Activated T-cell treated with anti-CD3 and anti-CD28 coated beads, Interleukin-2, amount 50 U/mL, for 1 hour (primary cell): ENCODE measurements around the gene NET1.
"Not testable (repeated sequence)": the region's sequence is repeated elsewhere in the genome, so short reads cannot be mapped to it uniquely, and the experiment has no call there.

Experiments
- DNase-seq: peaks from one replicate; pipeline ENCODE4 v3.0.0-alpha.2; 2020

The NET1 gene

DNA sequence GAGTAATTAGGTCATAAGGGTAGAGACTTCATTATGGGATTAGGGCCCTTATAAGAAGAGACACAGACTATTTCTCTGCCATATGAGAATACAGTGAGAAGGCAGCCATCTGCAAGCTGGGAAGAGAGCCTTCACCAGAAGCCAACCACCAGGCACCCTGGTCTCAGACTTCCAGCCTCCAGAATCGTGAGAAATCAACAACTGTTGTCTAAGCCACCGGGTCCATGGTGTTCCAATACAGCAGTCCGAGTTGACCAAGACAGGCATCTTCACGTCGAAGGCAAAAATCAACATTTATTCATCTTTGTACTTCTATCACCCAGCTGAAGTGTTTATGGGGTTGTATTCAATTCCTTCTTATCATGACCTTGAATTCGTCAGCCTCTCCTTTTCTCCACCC, 13.0 kb upstream of the NET1 start:
- DNase-seq: no peak

DNA sequence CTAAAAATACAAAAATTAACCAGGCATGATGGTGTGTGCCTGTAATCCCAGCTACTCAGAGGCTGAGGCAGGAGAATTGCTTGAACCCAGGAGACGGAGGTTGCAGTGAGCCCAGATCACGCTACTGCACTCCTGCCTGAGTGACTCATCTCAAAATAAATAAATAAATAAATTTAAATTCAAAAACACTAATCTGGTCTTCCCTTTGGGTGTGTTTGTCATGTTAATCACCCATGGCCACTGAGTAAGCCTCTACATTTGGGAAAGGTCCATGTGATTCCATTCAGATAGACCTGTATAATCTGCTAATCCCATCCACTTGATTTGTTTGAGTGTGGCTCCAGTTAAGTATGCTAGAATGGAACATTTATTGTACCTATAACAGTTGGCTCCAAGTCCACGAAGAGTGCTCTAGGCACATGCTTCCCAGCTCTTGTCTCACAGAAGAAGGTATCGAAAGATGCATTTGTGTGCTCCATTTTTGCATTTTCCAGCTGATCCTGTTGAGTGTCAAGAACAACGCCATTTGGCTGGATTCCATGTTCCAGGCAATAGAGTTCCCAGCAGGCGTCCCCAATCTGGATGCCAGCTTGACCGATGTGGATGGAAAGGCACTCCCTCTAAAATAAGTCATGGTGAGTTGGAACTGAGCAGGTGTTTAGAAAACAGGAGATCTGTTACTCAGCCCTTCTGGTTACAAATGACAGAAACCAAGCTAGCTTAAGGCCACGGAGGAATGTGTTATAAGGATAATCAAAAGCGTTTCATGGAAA, 11.7 kb upstream of the NET1 start:
- DNase-seq: no peak

DNA sequence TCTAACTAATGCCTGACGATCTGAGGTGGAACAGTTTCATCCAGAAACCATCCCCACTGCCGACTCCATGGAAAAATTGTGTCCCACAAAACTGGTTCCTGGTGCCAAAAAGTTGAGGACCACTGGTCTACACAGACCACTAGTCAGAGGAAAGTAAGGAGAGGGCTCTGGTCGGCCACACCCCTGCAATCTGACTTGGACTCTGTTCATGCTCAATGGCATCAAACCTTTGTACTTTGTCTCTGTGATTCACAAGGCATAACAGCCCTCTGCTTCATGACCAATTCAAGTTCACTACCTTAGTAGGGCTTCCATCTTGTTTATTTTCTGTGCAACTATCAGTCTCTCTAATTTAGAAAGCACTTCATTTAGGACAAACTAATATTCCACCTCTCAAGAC, 9.6 kb upstream of the NET1 start:
- no peak for DNase-seq

DNA sequence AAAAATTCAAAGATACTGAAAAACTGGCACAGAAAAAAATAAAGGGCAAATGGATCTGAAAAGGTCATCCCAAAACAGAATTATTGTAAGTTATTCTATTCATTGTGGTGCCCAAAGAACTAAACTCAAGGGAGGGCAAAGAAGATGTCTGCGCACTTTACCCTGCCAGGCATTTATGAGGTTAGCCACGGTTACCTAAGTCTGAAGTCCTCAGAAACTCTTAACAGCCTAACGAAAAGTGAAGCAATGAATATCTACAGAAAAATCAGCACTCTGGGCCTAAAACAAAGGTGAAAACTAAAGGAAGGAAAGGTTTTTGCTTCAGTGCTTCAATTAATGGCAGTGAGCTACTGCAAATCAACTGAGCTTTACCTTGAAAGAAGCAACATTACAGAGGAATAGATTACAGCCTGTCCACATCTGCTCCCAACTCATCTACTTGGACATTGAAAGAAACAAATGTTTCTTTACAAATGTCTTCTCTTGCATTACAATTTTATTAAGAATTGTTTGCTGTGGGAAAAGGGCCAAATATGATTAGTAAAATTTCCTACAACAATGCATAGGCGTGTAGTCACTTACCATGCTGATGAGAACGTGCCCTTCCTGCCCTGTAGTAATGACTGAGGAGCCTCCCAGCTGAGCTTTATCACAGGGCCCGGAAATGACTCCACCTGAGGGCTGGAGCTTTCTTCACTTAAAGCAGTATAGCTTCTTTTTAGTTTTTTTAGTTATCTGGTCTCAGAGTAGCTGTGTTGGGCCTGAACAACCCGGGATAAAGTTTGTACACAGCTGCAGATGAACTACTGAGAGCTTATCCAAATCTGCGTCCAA, 7.9 kb upstream of the NET1 start, which contains the start of gene TUBAL3:
TSS of gene TUBAL3 (minus strand) at position 621 of the 834 bp plus-strand sequence. CDS start at position 585, 36 bp downstream.
- DNase-seq: no peak

DNA sequence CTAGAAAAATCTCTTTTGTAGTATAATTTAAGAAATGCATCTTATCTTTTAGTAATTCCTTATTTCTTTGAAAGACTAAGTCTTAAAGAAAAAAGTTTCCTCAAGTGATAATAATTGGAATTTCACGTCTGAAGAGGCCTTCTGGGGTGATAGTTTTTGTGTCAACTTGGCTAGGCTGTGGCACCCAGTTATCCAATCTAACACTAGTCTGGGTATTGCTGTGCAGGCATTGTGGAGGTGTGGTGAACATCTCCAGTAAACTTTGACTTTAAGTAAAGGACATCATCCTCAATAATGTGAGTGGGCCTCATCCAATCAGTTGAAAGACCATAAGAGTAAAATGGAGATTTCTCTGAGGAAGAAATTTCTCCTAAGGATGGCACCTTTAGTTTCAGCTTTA, 5.4 kb upstream of the NET1 start:
- no peak for DNase-seq

DNA sequence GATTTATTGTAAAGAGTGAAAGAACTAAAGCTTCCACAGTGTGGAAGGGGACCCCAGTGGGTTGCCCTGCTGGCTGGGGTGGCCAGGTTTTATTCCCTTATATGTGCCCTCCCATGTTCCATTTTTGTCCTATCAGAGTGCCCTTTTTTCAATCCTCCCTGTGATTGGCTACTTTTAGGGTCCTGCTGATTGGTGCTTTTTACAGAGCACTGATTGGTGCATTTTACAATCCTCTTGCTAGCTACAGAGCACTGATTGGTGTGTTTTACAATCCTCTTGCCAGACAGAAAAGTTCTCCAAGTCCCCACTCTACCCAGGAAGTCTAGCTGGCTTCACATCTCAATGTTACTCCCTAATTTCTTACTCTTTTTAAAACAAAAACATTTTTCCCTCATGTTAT, 1.6 kb upstream of the NET1 start:
- DNase-seq: not testable (repeated sequence)

DNA sequence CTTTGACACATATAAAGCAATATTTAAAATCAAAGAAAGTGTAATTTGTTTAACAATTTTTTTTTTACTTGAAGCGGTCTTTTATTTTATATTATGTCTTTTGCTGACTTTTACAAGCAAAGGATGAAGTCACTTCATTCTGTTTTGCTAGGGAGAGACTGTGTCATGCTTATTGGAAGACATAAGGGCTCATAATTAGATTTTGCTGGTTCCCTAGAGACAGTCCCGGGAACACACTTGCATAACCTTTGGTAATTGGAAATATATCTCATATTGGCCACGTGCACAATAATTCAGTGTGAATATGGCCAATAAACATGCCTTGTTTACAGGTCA, 448 bp upstream of the NET1 start:
- no peak for DNase-seq

DNA sequence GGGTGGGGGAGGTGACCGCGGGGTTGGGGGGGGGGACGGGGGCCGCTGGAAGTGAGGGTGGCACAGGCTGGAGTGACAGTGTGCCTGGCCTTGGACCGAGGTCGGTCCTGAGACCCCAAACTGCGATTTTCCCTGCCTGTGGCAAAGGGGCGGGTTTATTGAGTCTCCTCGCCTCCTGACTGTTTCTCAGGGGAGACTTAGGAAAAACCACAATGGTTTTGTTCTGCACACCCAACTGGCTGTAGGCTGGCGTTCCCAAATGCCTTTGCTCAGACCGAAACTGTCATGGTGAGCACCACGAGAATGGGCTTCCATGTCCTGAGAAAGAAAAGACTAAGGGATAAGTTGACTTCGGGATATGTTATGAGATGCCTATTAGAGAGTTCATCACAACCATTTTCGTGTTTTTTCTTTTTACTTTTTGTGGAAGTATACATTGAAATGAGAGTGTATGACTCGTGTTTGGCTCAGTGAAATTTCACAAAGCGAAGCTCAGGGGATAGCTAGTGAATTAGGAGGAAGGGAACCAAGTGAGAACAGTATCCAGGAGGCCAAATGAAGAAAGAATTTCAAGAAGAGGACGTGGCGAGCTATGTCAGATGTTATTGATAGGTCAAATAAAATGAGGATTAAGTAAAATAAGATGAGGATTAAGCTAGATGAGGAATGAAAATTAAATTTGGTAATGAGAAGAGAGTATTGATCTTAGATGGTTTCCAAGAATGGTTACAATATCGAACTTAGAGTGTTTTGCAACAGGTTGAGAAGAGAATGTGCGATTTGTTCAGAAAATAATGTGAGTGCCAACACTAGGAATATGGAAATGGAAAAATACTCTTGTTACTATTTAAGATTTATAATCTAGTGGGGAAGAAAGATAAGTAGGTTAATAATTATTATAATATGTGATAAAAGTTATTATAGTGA, 918 bp downstream of the NET1 start:
- DNase-seq: no peak

DNA sequence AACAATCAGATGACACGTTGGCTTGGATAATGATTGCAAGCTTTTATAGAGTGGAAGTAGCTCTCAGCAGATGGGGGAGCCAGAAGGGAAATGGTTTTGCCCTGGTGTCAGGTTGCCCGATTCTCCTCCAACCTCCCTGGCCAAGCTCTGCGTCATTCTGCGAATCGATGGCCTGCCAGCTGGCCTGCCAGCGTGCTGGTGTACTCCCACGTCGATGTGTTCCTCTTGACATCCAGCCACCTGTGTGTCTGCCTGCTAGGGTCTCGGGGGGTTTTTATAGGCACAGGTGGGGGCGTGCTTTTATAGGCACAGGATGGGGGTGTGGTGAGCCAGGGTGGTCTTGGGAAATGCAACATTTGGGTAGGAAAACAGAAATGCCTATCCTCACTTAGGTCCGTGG, 4.6 kb downstream of the NET1 start:
- DNase-seq: no peak

DNA sequence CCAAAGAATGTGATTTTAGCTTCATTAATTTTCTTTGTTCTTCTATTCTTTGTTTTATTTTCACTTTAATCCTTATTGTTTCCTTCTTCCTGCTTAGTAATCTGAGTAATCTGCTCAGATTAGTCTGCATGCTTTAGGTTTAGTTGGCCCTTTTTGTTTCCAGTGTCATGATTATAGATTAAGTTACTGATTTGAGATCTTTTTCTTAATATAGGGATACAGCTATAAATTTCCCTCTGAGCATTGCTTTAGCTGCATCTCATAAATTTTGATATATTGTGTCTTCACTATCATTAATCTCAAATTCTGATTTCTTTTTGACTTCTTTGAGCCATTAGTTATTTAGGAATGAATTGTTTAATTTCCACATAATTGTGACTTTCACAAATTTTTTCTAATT, 6.2 kb downstream of the NET1 start:
- no peak for DNase-seq

DNA sequence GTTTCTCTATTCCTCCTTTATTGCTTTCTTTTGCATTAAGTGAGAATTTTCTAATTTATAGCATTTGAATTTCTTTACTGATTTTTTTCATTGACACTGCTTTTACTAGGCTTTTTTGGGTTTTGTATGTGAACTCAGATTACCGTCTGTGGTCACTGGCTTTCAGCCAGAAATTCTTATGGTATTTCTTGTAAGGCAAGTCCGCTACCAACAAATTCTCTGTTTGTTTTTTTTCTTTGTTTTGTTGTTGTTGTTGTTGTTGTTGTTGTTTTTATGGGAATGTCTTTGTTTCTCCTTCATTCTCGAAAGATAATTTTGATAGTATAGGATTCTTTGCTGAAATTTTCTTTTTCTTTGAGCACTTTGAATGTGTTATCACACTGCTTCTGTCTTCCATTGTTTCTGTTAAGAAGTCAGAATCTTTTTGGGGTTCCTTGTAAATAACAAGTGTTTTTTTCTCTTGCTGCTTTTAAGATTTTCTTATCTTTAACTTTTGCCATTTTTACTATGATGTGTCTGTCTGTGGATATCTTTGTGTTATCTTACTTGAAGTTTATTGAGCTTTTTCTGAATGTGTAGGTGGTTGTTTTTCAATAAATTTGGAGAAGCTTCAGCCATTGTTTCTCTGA, 7.2 kb downstream of the NET1 start:
- no peak for DNase-seq

DNA sequence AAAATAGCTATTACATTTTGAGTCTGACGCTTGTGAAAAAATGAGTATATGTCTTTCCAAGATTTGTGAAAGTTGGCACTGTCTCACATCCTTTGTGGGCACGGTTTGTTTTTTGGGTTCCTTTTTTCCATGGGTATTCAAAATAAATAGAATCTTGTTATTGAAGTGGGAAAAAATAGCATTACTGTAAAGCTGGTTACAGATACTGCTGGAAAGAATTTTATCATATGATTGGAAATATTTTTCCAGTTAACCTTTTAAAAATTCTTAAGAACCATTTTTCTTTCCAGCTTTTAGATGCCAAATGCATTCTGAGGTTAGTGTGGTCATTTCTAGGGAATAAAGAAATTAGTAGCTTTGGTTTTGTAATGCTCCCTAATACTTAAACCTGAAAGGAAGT, 11.4 kb downstream of the NET1 start:
- DNase-seq: no peak

DNA sequence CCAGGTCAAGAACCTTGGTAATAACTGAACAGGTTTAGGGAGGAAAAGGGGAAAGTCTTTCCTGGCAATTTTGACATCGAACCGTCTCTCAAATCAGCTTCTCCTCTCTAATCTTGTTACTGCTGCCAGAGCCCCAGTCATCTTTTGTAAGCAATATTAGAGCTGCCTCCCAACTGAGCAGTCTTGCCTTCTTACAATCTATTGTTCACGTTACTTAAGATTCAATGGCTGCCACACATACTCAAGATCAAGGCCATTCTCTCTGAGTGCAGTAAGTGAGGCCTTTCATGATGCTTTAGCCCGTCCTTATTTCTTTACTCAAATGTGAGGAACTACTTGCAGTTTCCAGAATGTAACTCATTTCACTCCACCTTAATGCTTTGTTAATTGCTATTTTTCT, 12.4 kb downstream of the NET1 start:
- DNase-seq: no peak

DNA sequence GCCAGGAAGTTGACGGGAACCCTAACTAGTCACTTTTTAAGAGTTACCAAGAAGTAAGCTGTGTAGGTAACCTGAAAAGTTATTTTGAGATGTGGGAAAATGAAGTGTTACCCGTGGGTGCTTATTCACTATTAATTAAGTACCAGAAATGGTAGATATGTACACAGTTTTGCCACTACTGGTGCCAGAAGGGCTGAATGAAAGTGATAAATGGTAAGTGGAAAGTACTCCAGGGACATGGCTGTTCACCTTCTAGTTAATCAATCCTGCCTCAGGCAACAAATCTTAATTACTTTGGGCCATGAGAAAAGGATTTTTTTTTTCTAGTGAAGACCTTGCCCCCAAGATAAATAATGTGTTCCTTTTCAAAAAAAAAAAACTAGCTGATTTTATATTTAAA, 15.8 kb downstream of the NET1 start:
- DNase-seq: no peak

DNA sequence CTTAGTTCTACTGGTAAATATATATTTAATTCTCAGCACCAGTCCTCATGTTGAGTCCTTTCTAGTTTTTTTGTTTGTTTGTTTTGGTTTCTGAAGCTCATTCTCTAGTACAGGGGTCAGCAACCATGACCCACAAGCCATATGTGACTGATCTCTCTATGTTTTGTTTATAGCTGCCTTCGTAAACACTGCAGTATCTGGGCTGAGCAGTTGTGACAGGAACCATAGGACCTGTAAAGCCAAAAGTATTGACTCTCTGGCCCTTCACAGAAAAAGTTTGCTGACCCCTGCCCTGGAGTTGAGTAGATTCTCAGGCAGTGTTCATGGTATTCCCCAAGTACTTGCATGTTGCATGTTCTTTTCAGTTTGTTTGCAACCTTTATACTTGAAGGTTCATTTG, 20.8 kb downstream of the NET1 start:
- DNase-seq: no peak

DNA sequence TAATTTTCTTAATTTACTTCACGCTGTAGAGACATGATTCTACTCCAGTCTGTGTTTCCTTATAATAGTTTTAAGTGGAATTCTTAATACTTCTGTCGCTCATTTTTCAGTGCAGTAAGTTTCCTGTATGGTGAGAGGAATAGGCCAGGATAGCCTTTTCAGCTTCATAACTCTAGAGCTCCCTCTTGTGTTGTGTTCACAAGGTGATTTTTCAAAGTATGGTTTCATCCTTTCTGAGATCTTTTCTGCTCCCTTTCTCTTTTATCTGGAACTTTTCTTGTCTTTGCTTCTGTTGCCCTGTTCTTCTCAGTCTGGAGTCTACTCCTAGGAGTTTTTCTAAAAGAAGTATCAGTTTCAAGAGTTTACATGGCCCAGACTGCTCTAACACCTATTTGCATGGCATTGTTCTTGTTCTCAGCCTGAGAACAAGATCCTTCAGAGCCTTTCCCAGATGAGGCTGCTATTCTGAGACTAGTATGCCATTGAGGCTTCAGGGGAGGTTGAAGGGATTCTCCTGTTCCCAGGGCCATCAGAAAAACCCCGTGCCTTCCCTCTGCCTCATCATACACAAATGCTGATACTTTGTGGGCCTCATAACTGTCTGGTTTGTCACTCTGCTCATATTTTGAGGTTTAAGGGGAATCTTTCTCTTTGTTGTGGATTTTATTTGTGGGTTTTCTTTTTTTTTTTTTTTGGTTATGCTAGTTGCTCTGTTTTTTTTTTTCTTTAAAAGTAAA, 21.8 kb downstream of the NET1 start:
- DNase-seq: no peak

DNA sequence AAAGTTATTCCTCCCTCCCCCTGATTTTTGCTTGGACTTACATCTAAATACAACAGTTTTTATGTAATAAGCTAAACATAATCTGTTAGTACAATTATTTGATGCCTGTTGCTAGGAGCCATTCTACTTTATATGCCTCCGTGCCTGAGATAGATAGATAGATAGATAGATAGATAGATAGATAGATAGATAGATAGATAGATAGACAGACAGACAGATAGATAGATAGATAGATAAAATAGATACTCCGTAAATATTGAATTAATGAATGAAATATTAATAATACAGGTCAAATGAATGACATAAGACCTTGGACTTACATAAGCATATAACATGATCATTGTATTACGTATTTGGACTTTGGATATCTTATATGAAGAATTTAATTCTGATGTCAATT, 23.0 kb downstream of the NET1 start:
- DNase-seq: no peak

DNA sequence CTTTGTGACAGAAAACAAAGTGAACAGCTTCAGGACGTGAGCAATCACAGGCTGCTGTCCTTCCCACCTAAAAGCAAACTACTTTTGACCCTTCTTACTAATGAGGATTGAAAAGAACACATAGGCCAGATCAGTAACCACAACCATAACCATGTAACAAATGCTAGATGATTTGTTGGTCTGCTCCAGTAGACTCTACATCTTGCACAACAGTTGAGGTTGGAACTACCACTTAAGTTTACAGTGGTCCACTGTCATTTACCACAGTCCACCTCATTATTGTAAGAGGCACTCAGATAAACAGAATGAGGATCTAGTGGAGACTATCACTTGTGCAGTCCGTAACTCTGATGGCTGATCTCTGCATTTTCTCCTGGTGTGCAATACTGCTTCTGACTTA, 27.8 kb downstream of the NET1 start:
- no peak for DNase-seq

DNA sequence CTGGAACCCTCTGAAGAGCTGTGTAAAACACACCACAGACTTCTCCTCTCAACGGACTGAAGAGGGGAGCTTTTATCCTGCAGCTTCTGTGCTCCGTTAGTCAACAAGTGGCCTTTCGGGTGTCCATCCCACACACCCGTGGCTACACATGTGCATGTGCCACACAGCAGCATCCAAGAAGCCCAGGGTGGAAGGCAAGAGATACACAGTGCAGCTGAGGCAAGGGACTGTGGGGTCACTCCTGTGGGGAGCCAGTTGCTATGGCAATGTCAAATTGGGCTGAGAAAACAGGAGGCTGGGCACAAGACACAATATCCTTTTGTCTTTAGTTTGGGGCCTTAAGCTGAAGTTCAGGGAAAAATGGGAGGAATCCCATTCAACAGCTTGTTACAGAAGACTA, 28.7 kb downstream of the NET1 start:
- no peak for DNase-seq

DNA sequence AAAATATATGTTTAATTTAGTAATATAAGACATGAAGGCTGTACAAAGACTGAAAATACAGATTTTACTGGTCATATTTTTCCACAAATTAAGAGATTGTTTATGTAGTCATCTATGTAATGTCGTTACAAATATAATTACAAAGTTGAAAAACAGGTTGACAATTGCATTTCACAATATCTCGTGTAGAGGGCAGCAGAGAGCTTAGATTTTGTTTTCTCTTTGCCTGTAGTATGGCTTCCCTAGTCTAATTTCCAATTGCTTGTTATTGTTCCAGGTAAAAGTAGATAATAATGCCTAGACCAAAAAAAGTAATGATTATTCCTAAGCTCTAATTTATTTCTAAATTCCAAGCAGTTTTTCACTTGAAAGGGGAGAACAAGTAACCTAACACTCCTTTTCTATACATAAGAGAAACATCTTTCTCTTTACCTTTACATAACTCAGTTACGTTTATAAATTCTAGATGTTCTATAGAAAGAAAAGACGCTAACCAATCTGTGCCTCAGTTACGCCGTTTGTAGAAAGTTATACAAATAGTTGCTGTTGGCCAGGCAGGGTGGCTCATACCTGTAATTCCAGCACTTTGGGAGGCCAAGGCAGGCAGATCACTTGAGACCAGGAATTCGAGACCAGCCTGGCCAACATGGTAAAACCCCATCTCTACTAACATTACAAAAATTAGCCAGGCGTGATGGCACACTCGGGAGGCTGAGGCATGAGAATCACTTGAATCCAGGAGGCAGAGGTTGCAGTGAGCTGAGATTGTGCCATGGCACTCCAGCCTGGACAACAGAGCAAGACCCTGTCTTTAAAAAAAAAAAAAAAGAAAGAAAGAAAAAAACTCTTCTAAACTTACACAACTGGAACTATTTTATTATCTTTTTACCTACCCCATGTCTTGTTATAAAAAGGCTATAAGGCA, 30.0 kb downstream of the NET1 start:
- no peak for DNase-seq

DNA sequence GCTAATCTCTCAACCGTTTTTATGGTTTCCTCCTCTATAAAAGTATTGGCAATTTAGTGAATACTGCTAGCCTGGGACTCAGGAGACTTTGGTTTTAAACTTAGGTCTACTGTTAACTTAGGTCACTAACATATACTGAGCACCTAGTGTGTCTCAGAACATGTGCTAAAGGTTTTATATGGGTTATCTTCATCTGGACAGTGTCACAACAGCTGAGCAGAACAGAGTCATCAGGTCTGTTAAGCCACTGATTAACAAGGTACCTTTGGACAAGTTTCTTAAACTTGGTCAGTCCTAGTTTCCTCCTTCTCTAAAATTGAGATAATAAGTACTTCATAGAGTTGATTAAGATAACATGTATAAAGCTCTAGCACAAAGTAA, 30.6 kb downstream of the NET1 start:
- DNase-seq: no peak
